ENCODE results near the gene RASGRF2. TPM values are rescaled to one million over a fixed set of nuclear protein-coding genes. Genes with fewer than 3 reads are reported as not detected.

Gene RASGRF2
- total RNA-seq, 4 donors from 2014 or later: 13.0 to 45.9 (median 20.0) TPM

DNA sequence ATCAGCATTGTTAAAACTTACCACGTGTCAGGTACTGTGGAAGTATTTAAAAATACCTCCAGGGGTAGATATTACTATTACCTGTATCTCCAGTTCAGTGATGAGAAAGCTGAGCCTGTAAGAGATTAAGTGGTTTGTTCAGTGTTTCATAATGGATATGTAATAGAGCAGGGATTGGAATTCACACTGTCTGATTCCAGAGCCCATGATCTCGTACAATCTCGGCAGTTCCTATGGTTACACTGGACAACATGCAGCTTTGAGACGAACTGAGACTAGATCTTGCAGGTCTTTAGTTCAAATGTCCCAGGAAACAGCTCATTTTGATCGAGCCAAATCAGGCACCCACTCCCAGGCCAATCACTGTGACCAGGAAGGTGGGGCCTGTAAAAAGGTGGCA is 8.8 kb upstream of the RASGRF2 start:
- no peak for DNase-seq (ENCODE audit: low spot score)
- ATAC-seq (ENCODE audit: low FRiP score): no peak
- TF ChIP-seq CTCF (IDR thresholded peaks at IDR 0.05): no peak

- DNase-seq (ENCODE audit: low spot score) (no peak), ATAC-seq (ENCODE audit: low FRiP score) (no peak)
- TF ChIP-seq CTCF (IDR thresholded peaks at IDR 0.05): no peak
These were observed 6.6 kb upstream of the RASGRF2 start for GRCh38 chr5:80953587-80953986.

DNA sequence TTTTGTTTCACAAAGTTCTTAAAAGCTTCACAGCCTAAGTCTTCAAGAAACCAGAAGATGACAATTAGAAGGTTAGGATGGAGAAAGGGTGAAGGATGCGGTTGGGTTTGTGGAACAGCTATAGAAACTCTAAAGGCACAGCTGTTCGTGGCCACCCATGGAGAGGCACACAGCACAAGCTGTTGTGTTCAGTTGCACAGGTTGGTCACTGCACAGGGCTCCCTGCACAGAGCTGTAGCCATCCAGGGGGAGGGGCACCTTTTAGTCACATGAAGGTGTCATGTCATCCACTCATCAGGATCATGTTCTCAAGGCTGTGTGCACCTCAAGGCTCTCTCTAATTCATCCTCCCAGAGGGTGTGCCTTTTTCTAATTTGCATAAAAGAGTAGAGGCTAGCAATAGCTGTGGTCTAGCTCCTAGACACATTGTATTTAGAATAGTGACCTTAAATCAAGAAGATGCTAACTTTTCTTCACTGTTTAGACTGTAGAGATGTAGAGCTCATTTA is 5.0 kb upstream of the RASGRF2 start:
- TF ChIP-seq CTCF (IDR thresholded peaks at IDR 0.05): no peak
- no peak for DNase-seq (ENCODE audit: low spot score)
- ATAC-seq (ENCODE audit: low FRiP score): no peak

DNA sequence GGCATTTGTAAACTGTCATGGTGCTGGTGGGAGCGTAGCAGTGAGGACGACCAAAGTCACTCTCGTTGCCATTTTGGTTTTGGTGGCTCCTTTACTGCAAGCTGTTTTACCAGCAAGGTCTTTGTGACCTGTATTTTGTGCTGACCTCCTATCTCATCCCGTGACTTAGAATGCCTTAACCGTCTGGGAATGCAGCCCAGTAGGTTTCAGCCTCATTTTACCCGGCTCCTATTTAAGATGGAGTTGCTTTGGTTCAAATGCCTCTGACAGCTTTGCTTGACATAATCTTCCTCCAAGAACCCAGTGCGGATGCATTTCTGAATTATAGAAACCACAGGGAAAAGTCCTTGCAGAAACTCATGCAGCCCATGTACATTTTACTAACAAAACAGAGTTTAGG is 3.9 kb upstream of the RASGRF2 start:
- ATAC-seq (ENCODE audit: low FRiP score): no peak
- DNase-seq (ENCODE audit: low spot score): no peak
- TF ChIP-seq CTCF (IDR thresholded peaks at IDR 0.05): no peak

DNA sequence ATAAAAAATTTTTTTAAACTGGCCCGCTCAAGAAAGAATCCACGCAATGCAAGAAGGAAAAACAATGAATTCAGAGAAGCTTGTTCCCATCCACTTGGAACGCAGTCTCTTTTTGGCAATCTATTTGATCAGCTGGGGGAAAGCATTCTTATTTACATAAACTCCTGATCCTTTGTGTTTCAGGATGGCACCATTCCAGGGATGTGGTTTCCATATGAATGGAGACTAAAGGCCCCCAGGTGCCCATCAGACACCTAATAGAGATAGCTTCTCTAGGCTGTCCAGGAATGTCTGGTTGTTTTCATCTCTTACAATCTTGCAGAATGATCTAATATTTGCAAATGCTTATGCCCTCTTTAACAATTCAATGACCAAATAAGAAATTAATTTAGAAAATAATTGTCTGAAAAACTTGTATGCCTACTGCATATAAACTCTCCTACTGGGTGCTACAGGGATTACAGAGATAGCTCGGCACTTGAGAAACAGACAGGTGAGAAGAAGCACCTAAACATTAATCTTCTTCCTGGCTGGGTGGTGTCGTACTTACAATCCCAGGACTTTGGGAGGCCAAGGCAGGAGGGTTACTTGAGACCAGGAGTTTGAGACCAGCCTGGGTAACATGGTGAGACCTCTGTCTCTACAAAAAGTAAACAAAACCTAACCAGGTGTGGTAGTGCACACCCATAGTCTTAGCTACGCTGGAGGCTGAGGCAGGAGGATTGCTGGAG is 3.0 kb upstream of the RASGRF2 start:
- DNase-seq (ENCODE audit: low spot score) (no peak), ATAC-seq (ENCODE audit: low FRiP score) (no peak)
- no peak for TF ChIP-seq CTCF (IDR thresholded peaks at IDR 0.05)

DNA sequence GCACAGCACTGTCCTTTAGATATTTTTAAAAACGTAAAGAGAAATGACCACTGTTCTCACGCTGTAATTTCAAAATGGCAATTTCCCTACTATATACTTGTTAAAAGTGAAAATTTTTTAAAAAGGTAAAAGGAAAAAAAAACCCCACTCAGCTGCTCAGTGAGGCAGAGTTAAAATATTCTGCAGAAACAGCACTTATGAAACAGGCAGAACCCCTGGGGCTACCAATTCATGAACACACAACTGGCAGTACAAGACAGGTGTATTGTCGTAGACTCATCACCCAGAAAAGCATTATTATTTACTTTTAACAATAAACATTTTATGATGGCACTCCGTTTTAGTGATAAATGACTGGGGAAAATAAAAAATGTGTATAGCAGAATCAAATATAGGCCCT is 1.5 kb upstream of the RASGRF2 start:
- ATAC-seq (ENCODE audit: low FRiP score): no peak
- TF ChIP-seq CTCF (IDR thresholded peaks at IDR 0.05): no peak
- no peak for DNase-seq (ENCODE audit: low spot score)

- TF ChIP-seq CTCF (IDR thresholded peaks at IDR 0.05): no peak
- DNase-seq (ENCODE audit: low spot score) (no peak), ATAC-seq (ENCODE audit: low FRiP score) (no peak)
These were observed 1.0 kb upstream of the RASGRF2 start for GRCh38 chr5:80959138-80959537.

All from omental fat pad (tissue), 4 donors.